Liver (tissue), 9 donors: ENCODE data around the gene QRICH1. TPM values are rescaled to one million over a fixed set of nuclear protein-coding genes. Genes with fewer than 3 reads are reported as not detected.
A peak's percentile ranks its signal among the peaks of the same experiment; 100 is the strongest.

Experiments used
- DNase-seq: peaks from one replicate; pipeline ENCODE4 v3.0.0-alpha.2; 2017; ENCODE audit warnings: low spot score
- H3K27ac ChIP-seq, 2 donors: one replicate each; pipeline ENCODE4 v1.7.0; 2013; ENCODE audit warnings: inconsistent platforms in 2 of 2, low read length in 2 of 2, control low read depth in 1 of 2, low read depth in 1 of 2, mild to moderate bottlenecking in 1 of 2
- H3K27me3 ChIP-seq, 4 donors: one replicate each; pipeline versions ENCODE4 v1.6.1 to v1.7.0; 2013; ENCODE audit warnings: low read length in 3 of 4, inconsistent platforms in 1 of 4, mild to moderate bottlenecking in 1 of 4, moderate library complexity in 1 of 4; ENCODE audit not compliant: control insufficient read depth in 4 of 4, insufficient read depth in 4 of 4
- H3K36me3 ChIP-seq, 4 donors: one replicate each; pipeline versions ENCODE4 v1.6.1 to v1.7.0; 2013; ENCODE audit warnings: low read length in 3 of 4, mild to moderate bottlenecking in 3 of 4, low read depth in 1 of 4, moderate library complexity in 1 of 4; ENCODE audit not compliant: control insufficient read depth in 4 of 4, insufficient read depth in 3 of 4
- H3K4me1 ChIP-seq, 4 donors: one replicate each; pipeline versions ENCODE4 v1.6.1 to v1.7.0; 2013; ENCODE audit warnings: low read length in 3 of 4, mild to moderate bottlenecking in 3 of 4, moderate library complexity in 1 of 4; ENCODE audit not compliant: control insufficient read depth in 4 of 4, insufficient read depth in 4 of 4
- H3K4me3 ChIP-seq, 3 donors: one replicate each; pipeline versions ENCODE4 v1.6.1 to v1.7.0; 2013; ENCODE audit warnings: low read length in 3 of 3, control low read depth in 1 of 3, low read depth in 1 of 3, mild to moderate bottlenecking in 1 of 3
- H3K9ac ChIP-seq, 2 donors: one replicate each; pipeline ENCODE4 v1.7.0; 2013; ENCODE audit warnings: low read length in 2 of 2, mild to moderate bottlenecking in 2 of 2, moderate library complexity in 2 of 2, control low read depth in 1 of 2, low read depth in 1 of 2
- H3K9me3 ChIP-seq, 4 donors: one replicate each; pipeline versions ENCODE4 v1.6.1 to v1.7.0; 2013; ENCODE audit warnings: low read length in 3 of 4; ENCODE audit not compliant: control insufficient read depth in 4 of 4
- ATF3 ChIP-seq: IDR thresholded peaks from 2 replicates; pipeline ENCODE4 v1.6.1; 2016; ENCODE audit warnings: antibody characterized with exemption
- CTCF ChIP-seq: fragments of 150-350 bp; IDR thresholded peaks from 2 replicates; pipeline ENCODE4 v1.5.1; 2017; ENCODE audit warnings: improper control_type of control experiment, low read depth, low read length; ENCODE audit not compliant: missing input control
- EGR1 ChIP-seq, 2 donors: IDR thresholded peaks; 2 replicates each; pipeline ENCODE4 v1.6.1; 2016 to 2018; ENCODE audit warnings: antibody characterized with exemption in 2 of 2, low read depth in 2 of 2
- FOXA1 ChIP-seq: IDR thresholded peaks from 2 replicates; pipeline ENCODE4 v1.6.1; 2016; ENCODE audit warnings: antibody characterized with exemption
- FOXA2 ChIP-seq: IDR thresholded peaks from 2 replicates; pipeline ENCODE4 v1.6.1; 2016; ENCODE audit warnings: antibody characterized with exemption
- GABPA ChIP-seq, 2 donors: IDR thresholded peaks in 1 of 2; conservative IDR thresholded peaks in 1 of 2; 2 replicates each; pipeline ENCODE4 v1.6.1; 2016; ENCODE audit warnings: antibody characterized with exemption in 2 of 2, mild to moderate bottlenecking in 1 of 2, moderate library complexity in 1 of 2
- HNF4A ChIP-seq, 2 donors: conservative IDR thresholded peaks; 2 replicates each; pipeline ENCODE4 v1.6.1; 2016; ENCODE audit warnings: antibody characterized with exemption in 2 of 2, mild to moderate bottlenecking in 2 of 2
- HNF4G ChIP-seq: IDR thresholded peaks from 2 replicates; pipeline ENCODE4 v1.6.1; 2016; ENCODE audit warnings: antibody characterized with exemption
- JUND ChIP-seq, 2 donors: IDR thresholded peaks; 2 replicates each; pipeline ENCODE4 v1.6.1; 2016; ENCODE audit warnings: antibody characterized with exemption in 2 of 2
- MAX ChIP-seq: IDR thresholded peaks from 2 replicates; pipeline ENCODE4 v1.6.1; 2016; ENCODE audit warnings: antibody characterized with exemption
- NR2F2 ChIP-seq: IDR thresholded peaks from 2 replicates; pipeline ENCODE4 v1.6.1; 2016; ENCODE audit warnings: antibody characterized with exemption
- RAD21 ChIP-seq, 2 donors: IDR thresholded peaks; 2 replicates each; pipeline ENCODE4 v1.6.1; 2016; ENCODE audit warnings: antibody characterized with exemption in 2 of 2, mild to moderate bottlenecking in 2 of 2
- REST ChIP-seq: IDR thresholded peaks from 2 replicates; pipeline ENCODE4 v1.6.1; 2016; ENCODE audit warnings: antibody characterized with exemption, mild to moderate bottlenecking
- RXRA ChIP-seq, 2 donors: IDR thresholded peaks; 2 replicates each; pipeline ENCODE4 v1.6.1; 2017 to 2018; ENCODE audit warnings: antibody characterized with exemption in 2 of 2, mild to moderate bottlenecking in 1 of 2
- SP1 ChIP-seq: IDR thresholded peaks from 2 replicates; pipeline ENCODE4 v1.6.1; 2018; ENCODE audit warnings: antibody characterized with exemption, mild to moderate bottlenecking
- TAF1 ChIP-seq: conservative IDR thresholded peaks from 2 replicates; pipeline ENCODE4 v1.6.1; 2016; ENCODE audit warnings: antibody characterized with exemption, mild to moderate bottlenecking
- YY1 ChIP-seq: IDR thresholded peaks from 2 replicates; pipeline ENCODE4 v1.6.1; 2016; ENCODE audit warnings: antibody characterized with exemption, mild to moderate bottlenecking
- ZBTB33 ChIP-seq: IDR thresholded peaks from 2 replicates; pipeline ENCODE4 v1.6.1; 2016; ENCODE audit warnings: antibody characterized with exemption
- WGBS: extraction: QIAGEN DNeasy Blood & Tissue Kit; methylation state at CpG from one replicate; pipeline ENCODE4 v1.1.7; 2013; 5-methylcytosine and 5-hydroxymethylcytosine counted together
- polyA plus RNA-seq, 2 donors: library from polyadenylated mRNA; stranded (reverse) in 1 of 2; unstranded in 1 of 2; fragments of 200-250 nt in 1 of 2; fragments of >200 nt in 1 of 2; fragmentation: Nextera tagmentation in 1 of 2; extraction: Ambion mirVana in 1 of 2; gene quantifications; one replicate each; pipeline versions ENCODE4 v1.2.1 to v1.2.3, GENCODE V29; 2013 to 2015
- total RNA-seq, 2 donors: library from RNA; depleted of rRNA; stranded (reverse); fragments of >200 nt; gene quantifications; one replicate each; pipeline ENCODE4 v1.2.3, GENCODE V29; 2014
- donor health status: healthy.
- donor health status: healthy.
- donor health status: healthy.
- donor health status: healthy.
- donor health status: healthy.

Gene QRICH1
- total and polyA plus RNA-seq, 4 donors = 17.3 to 35.1 (median 25.7) TPM

GRCh38 chr3:49021213-49021812, 72.6 kb downstream of the QRICH1 start:
- DNase-seq = peak; percentile 99
- peak overlapping the region; percentile 40 to 96 for H3K9ac ChIP-seq
- TF ChIP-seq FOXA1 = no peak
- TF ChIP-seq TAF1 = peak; percentile 95
- TF ChIP-seq SP1 = peak; percentile 79
- TF ChIP-seq YY1 = peak; percentile 99
- TF ChIP-seq GABPA (IDR thresholded peaks at IDR 0.05 in 1 of 2, conservative IDR thresholded peaks at IDR 0.05 in 1 of 2) = peak in 1 of 2 donors; percentile 62
- TF ChIP-seq EGR1 (IDR thresholded peaks at IDR 0.05; ENCODE audit: low read depth in 2 of 2) = peak in 1 of 2 donors; percentile 11
- peak; percentile 18 for TF ChIP-seq NR2F2
- TF ChIP-seq ZBTB33 = no peak
- no peak for TF ChIP-seq FOXA2
- no peak for TF ChIP-seq JUND (IDR thresholded peaks at IDR 0.05)
- TF ChIP-seq REST = peak; percentile 79
- TF ChIP-seq CTCF = no peak
- TF ChIP-seq RXRA (IDR thresholded peaks at IDR 0.05) = peak; percentile 74 to 77
- peak in 1 of 2 donors; percentile 19 for TF ChIP-seq RAD21 (IDR thresholded peaks at IDR 0.05)
- no peak for TF ChIP-seq MAX
- TF ChIP-seq ATF3 = no peak
- TF ChIP-seq HNF4G = no peak
- TF ChIP-seq HNF4A (conservative IDR thresholded peaks at IDR 0.05) = peak; percentile 17 to 19
- no peaks in the 10 kb centered on the region for H3K27me3 ChIP-seq
- peak overlapping the region; percentile 85 to 95 (median 92) for H3K4me3 ChIP-seq
- H3K9me3 ChIP-seq = no peaks in the 10 kb centered on the region
- peaks cover 0 to 27% (median 20%) of the 10 kb centered on the region in 4 donors for H3K36me3 ChIP-seq
- H3K27ac ChIP-seq = peak overlapping the region; percentile 97 to 99
- H3K4me1 ChIP-seq = peaks cover 15 to 52% (median 41%) of the 10 kb centered on the region in 4 donors
- under 1% methylated on average over 60 of the region's 60 CpGs for WGBS
